Measurements from ENCODE around the gene TXNDC11.

TXNDC11 gene

GRCh38 chr16:11655655-11656054 is 87.0 kb downstream of the TXNDC11 start:
- no peak for DNase-seq (ENCODE audit: low spot score)

GRCh38 chr16:11651796-11652195 is 90.9 kb downstream of the TXNDC11 start:
- no peak for DNase-seq (ENCODE audit: low spot score)

DNA sequence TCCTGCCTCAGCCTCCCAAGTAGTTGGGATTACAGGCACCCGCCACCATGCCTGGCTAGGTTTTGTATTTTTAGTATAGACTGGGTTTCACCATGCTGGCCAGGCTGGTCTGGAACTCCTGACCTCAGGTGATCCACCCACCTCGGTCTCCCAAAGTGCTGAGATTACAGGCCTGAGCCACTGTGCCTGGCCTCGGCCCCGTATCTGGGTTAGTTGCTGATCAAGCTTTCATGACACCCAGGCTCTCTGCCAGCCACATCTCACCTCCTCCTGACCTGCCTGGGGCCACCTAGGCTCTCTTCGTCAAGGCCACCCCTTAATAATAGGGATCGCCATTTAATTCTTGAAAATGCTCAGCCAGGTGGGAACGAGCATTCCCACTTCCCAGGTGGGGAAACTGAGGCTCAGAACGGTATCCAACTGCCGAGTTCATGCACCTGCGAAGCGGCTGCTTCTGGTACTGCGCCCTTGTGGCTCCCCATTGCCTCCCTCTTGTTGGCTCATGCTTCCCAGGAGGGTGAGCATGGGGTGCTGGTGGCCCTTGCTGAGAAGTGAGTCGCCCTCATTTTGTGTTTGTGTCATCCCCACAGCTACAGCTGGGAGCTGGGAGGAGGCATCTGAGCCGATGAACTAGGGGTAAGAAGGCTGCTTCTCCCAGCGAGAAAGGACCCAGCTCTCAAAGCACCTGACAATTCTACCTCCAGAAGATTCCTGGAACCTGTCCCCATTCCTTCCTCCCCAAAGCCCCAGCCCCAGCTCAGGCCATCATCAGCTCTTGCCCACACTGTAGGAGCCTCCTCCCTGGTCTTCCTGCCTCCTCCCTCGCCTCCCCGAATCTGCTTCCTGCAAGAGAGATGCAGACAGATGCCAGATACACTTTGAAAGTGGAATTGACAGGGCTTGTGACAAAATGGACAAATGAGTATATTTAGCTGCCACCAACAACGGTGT is 91.7 kb downstream of the TXNDC11 start:
- no peak for DNase-seq (ENCODE audit: low spot score)

GRCh38 chr16:11649276-11649675 is 93.4 kb downstream of the TXNDC11 start:
- DNase-seq (ENCODE audit: low spot score): no peak

- no peak for DNase-seq (ENCODE audit: low spot score)
Measured at GRCh38 chr16:11642765-11643116, 99.9 kb downstream of the TXNDC11 start.

GRCh38 chr16:11640987-11641817 is 101.5 kb downstream of the TXNDC11 start:
- peak; percentile 73 for DNase-seq (ENCODE audit: low spot score)

DNA sequence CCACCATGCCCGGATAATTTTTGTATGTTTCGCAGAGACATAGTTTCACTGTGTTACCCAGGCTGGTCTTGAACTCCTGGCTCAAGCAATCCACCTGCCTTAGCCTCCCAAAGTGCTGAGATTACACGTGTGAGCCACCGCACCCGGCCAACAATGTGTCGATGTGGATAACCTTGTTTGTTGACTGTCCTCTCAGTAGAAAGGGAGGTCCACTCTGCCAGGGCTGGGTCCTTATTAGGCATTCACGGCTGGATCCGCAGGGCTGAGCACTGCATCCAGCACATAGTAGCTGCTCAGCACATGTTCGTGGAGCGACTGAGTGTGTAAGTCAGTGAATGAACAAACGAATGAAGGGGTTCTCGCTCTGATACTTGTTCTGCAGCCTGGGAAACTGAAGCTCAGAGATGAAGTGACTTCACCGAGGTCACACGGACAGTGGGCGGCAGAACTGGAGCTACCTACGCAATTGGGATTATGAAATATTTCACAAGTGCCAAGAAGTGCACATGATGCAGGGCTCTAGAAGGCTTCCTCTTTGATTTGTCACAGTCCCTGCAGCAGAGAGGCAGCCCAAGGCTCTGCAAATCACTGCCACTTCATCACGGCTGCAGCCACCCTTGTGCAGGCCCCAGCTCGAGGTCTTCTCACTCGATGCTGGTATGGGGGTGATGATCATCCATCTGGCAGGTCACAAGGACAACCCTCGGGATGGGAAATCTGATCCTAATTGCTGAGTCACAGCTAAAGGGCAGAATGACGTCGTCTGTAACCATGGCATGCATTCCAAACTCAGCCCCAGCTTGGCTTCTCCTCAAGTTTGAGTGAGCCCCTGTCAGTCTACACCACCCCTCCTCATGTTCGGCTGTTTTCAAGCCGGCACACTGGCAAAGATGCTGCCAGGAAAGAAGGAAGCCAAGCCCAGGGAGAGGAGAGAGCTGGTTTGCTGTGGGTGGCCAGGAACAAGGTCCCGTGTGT is 102.4 kb downstream of the TXNDC11 start:
- DNase-seq (ENCODE audit: low spot score): peak; percentile 78

GRCh38 chr16:11639008-11639562 is 103.6 kb downstream of the TXNDC11 start:
- no peak for DNase-seq (ENCODE audit: low spot score)

DNA sequence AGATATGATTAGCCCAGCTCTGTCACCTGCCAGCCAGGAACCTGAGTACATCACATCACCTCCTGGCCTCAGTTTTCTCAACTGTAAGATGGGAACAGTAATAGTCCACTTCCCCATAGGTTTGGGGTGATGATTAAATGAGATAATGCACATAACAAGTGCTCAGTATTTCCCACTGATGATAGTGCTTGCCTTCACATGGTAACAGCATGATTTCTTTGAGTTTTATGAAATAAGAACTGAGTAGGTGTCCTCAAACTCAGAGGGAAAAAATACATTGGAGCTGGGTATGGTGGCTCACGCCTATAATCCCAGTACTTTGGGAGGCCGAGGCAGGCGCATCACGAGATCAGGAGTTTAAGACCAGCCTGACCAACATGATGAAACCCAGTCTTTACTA is 104.5 kb downstream of the TXNDC11 start:
- DNase-seq (ENCODE audit: low spot score): no peak

DNA sequence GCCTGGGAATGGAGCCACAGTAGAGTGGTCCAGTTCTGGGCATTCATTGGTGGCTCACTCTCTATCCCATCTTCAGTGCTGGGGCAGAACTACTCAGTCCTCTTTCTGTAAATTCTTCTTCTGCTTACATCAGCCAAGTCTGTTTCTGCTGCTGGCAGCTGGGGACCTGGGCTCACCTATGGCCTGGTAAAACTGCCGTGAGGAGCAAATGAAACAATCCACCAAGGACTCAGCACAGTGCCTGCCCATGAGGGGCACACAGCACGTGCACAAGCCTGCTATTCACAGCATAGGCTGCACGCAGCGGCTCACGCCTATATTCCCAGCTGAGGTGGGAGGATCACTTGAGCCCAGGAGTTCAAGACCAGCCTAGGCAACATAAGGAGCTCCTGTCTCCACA is 105.3 kb downstream of the TXNDC11 start:
- no peak for DNase-seq (ENCODE audit: low spot score)

DNA sequence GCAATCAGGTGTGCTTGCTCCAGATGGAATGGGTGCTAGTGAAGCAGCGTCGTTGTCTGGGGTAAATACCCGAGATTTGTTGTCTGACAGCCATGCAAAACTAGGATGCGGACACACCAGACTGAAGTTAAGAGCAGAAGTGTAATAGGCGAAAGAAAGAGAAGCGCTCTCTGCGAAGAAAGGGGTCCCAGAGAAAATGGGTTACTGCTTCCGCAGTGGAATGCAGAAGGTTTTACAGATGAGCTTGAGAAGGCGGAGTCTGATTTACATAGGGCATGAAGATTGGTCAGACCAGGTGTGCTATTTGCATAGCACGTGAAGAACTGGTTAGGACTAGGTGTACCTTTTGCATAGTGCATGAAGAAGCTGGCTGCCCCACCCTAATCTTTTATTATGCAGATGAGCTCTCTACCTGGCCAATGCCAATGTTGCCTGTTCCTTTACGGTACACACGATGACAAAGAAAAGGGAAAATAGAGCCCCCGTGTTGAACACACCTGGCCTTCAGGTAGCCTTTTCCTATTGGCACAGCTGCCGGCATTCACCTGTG is 106.4 kb downstream of the TXNDC11 start:
- peak; percentile 92 for DNase-seq (ENCODE audit: low spot score)

- DNase-seq (ENCODE audit: low spot score): no peak
Measured at GRCh38 chr16:11635679-11636171, 106.9 kb downstream of the TXNDC11 start.

DNA sequence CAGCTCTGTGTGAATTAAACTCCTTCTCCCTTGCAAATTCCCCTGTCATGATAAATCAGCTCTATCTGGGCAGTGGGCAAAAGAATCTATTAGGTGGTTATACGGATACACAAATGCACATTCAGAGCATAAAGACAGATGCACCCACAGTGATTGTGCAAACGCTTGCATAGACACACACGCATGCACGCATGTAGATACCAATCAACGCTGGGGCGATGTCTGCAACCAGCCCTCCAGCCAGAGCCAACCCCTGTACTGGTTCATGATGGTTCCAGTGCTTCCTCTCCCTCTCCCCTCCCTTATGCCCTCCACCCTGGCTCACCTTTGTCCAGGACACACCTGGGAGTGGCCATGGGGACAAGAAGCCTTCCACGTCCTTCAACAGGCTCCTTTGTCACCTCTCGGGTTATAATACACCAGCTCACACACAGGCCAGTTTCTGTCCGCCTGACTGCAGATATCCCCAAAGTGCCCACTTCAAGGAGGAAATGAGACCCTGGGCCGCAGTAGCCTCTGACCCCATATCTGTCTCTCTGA is 107.5 kb downstream of the TXNDC11 start:
- no peak for DNase-seq (ENCODE audit: low spot score)

DNA sequence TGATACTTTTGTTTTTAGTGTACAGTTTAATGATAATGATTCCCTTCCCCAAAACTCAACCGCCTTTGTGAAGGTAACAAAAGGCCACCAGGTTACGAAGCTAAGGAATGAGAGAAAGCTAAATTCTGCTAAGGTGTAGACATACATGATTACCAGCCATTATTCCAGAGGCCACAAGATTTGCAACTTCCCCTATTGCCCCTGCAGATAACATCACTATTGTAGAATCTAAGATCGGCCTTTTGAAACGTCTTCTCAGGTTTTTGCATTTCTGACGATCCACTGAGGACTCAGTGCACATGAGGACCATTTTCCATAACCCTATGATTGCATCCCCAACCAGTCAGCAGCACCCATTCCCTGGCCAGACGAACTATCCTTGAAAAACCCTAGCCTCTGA is 108.3 kb downstream of the TXNDC11 start:
- no peak for DNase-seq (ENCODE audit: low spot score)

GRCh38 chr16:11633113-11633512 is 109.5 kb downstream of the TXNDC11 start:
- no peak for DNase-seq (ENCODE audit: low spot score)

DNA sequence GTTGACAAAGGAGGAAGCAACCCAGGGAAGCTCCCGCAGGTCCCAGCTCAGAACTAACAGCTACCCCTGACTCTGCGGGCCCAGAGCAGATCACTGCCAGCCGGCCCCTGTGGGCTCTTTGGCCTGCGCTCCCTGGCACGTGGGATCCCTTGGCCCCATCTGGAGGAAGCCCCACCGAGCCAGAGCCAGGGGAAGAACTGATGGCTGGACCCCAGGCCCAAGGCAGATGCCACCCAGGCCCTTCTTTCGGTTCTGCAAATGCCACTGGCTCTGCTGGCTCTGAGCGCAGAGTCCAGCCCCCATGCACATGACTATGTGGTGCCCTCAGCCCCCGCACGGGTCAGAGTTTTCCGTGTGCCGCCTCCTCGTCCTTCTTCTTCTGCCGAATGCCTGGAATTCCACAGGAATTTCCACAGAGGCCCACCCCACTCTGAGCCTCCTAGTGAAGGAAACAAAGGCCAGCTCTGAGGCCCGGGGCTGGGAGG is 110.2 kb downstream of the TXNDC11 start:
- peak; percentile 42 for DNase-seq (ENCODE audit: low spot score)

DNA sequence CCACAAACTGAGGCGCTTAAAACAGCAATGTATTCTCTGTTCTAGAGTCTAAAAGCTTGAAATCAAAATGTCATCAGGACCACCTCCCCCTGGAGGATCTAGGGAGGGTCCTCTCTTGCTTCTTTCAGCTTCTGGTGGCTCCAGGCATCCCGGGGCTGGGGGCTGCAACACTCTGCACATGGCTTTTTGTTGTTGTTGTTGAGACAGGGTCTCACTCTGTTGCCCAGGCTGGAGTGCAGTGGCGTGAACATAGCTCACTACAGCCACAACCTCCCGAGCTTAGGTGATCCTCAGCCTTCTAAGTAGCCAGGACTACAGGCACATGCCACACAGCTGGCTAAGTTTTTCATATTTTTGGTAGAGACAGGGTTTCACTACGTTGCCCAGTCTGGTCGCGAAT is 111.4 kb downstream of the TXNDC11 start:
- no peak for DNase-seq (ENCODE audit: low spot score)

GRCh38 chr16:11630768-11631056 is 111.9 kb downstream of the TXNDC11 start:
- DNase-seq (ENCODE audit: low spot score): no peak

DNA sequence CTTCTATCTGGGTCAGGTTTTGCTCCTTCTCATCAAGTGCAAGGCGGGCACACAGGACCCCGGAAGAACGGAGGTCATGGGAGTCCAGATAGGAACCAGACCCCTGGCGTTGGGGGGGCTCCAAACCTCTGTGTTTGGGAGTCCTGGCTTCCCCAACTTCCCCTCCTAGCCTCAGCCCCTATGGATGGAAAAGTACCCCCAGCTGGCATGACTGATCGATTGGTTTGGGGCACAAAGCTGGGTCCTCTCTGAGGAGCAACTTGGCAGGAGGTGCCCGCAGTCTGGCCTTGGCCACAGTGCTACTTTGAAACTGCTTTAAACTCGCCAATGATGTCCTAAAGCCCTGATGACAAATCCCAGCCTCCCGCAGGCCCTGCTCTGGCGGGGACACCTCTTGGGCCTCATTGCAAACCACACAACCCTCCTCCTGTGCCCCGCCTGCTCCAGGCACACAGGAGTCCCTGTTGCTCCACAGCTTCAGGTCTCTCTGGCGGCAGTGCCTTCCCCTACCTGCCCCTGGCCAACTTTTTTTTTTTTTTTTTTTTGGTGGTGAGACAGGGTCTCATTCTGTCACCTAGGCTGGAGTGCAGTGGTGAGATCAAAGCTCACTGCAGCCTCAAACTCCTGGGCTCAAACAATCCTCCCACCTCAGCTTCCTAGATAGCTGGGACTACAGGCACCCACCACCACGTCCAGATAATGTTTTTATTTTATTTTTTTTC is 112.5 kb downstream of the TXNDC11 start:
- peak; percentile 64 for DNase-seq (ENCODE audit: low spot score)
